ENCODE data around the gene DEFB131B.

DNA sequence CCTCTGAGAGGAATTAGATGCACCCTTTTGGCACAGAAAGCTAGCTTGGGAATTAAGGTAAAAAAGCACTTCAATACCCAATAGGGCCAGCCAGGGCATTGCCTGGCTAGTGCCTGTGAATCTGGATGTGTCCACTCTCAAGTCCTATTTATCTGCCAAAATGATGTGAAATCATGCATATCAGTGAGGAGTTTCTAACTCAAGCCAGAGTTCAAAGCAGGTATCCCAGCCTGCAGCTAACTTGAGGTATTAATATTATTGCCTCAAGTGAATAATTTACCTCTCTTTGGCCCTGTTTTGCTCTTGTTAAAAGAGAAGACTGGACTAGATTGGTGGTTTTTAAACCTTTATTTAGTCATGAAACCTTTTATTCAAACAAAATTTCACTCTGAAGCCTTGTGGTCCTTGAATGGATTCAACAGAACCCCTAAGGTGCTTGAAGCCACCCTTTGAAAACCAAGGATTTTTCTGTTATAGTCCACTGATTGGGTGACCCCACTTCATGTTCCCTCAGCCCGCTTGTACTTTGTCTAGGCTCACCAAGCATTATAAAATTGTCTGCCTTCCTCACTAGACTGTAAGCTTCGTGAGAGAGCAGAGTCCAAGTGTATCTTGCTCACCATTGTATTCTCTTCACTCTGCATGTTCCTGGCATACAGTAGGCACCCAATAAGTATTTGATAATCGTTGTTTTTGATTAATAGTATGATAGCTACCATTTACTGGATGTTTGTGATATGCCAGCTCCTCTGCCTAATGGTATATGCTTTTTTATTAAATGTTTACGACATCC, 55.1 kb downstream of the DEFB131B start:
- no peak for TF ChIP-seq POLR2A (IDR thresholded peaks at IDR 0.05)
- TF ChIP-seq EP300 (IDR thresholded peaks at IDR 0.05), result no peak
- TF ChIP-seq, protein P1, sequence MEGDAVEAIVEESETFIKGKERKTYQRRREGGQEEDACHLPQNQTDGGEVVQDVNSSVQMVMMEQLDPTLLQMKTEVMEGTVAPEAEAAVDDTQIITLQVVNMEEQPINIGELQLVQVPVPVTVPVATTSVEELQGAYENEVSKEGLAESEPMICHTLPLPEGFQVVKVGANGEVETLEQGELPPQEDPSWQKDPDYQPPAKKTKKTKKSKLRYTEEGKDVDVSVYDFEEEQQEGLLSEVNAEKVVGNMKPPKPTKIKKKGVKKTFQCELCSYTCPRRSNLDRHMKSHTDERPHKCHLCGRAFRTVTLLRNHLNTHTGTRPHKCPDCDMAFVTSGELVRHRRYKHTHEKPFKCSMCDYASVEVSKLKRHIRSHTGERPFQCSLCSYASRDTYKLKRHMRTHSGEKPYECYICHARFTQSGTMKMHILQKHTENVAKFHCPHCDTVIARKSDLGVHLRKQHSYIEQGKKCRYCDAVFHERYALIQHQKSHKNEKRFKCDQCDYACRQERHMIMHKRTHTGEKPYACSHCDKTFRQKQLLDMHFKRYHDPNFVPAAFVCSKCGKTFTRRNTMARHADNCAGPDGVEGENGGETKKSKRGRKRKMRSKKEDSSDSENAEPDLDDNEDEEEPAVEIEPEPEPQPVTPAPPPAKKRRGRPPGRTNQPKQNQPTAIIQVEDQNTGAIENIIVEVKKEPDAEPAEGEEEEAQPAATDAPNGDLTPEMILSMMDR (IDR thresholded peaks at IDR 0.05), result no peak
